ENCODE data around the gene ARPP21.

The ARPP21 gene

DNA sequence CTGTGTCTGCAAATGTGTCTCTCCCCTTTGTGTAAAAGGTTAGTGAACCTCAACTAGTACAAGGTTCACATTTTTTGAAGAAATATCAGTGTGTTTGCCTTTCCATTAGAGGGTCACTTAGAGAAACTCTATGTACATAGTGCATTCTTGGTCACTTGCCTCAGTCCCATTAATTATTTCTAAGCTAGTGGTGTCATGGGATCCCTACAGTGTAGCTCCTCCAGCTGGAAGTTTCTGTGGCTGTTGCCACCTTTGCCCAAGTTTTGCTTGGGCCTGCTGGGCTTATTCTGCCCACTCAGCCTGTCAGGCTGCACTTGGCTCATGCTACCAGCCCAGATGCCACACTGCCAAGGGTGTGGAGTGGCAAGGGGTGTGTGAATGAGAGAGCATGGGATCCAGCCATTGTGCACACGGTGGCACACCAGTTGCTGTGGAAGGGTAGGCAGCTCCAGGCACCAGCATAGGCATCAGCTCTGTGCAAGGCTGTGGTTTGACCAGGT, 161.7 kb downstream of the ARPP21 start:
- TF ChIP-seq, protein P1, sequence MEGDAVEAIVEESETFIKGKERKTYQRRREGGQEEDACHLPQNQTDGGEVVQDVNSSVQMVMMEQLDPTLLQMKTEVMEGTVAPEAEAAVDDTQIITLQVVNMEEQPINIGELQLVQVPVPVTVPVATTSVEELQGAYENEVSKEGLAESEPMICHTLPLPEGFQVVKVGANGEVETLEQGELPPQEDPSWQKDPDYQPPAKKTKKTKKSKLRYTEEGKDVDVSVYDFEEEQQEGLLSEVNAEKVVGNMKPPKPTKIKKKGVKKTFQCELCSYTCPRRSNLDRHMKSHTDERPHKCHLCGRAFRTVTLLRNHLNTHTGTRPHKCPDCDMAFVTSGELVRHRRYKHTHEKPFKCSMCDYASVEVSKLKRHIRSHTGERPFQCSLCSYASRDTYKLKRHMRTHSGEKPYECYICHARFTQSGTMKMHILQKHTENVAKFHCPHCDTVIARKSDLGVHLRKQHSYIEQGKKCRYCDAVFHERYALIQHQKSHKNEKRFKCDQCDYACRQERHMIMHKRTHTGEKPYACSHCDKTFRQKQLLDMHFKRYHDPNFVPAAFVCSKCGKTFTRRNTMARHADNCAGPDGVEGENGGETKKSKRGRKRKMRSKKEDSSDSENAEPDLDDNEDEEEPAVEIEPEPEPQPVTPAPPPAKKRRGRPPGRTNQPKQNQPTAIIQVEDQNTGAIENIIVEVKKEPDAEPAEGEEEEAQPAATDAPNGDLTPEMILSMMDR (IDR thresholded peaks at IDR 0.05), result no peak

DNA sequence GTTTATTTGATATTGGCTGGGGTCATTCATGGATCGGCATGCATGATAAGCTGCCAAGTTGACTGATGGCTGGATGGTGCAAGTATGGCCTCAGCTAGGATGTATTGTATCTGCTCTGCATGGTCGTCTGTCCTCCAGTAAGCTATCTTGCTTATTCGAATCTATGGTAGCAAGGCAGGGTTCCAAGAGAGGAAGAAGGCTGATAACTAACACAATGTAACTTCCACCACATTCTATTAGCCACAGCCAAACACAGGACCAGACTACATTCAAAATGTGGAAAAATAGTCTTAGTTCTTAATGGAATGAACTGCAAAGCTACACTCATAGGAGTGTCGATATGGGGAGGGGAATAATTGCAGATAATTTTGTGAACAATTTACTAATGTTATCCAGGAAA, 175.2 kb downstream of the ARPP21 start:
- TF ChIP-seq, protein P1 (IDR thresholded peaks at IDR 0.05), result no peak

DNA sequence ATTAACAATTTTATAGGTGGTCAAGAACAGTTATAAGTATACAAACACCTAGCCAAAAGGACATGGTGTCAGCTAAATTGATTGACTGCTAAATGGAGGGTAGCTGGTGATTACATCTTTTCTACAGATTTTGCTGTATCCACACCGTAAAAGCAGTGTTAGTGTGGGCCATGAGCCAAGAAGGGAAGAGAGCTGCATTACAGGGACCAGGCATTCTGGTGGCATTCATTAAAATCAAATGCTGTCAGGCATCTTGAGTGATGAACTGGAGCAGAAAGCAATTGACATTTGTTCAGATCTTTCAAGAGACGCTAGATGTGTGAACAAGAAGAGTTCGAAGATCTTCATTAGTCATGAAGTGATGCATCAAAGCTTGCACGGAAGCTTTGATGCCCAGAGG, 177.9 kb downstream of the ARPP21 start:
- TF ChIP-seq, protein P1 (IDR thresholded peaks at IDR 0.05), result no peak

DNA sequence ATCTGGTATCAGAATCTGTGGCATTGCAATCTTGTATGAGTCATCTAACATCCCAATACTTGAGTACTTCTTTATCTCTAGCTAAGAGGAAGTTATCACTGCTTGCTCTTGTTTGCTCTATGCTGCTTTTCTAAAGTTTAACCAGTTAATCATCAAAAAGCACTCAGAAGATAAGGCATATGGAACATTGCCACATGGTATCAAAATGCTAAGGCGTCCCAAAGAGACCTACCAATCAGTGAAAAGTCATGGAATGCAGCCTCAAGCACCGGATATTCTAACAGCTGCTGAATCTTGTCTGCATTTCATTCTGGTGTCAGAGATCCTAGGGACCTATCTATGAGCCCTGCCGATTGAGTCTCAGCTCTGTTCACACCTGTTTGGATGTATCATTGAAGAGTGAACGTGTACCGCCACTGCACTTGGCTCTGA, 192.8 kb downstream of the ARPP21 start:
- TF ChIP-seq, protein P1 (IDR thresholded peaks at IDR 0.05), result no peak

All from LNCAP (cell line).